ENCODE measurements around the gene IL19.
"Not testable (repeated sequence)": the region's sequence is repeated elsewhere in the genome, so short reads cannot be mapped to it uniquely, and the experiment has no call there.

Gene IL19

GRCh38 chr1:206835186-206835585, 64.6 kb downstream of the IL19 start:
- no peak for DNase-seq

DNA sequence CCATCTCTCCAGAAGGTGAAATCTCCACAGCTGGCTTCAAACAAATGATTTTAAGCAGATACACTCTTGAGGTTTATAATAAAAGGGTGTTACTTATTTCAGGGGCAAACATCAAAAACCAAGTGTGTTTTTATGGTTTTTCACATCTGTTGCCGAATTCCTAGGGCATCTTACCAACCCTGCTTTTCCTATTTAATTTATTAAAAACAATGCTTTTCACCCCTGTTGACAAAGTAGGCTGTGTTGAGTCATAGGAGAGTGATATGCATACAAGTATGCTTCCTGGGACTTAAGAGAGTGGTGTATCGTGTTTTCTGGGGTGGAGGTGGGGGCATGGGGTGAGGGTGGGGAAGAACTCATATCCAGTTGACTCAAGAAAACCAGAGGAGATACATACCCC, 65.5 kb downstream of the IL19 start:
- no peak for DNase-seq

GRCh38 chr1:206839006-206839560, 68.5 kb downstream of the IL19 start:
- DNase-seq: no peak

DNA sequence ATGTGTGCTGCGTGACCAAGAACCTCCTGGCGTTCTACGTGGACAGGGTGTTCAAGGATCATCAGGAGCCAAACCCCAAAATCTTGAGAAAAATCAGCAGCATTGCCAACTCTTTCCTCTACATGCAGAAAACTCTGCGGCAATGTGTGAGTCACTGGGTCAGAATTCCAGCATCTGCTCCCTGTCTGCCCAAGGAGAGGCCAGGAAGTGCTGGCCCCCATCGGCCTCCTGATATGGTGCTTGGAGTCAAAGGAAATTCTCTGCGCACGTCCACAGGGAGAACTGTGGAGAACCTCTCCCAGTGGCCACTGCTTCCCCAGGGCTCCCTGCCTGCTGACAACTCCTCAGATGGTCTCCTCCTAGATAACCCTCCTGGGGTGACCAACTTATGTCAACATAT, 69.3 kb downstream of the IL19 start:
- DNase-seq: no peak

DNA sequence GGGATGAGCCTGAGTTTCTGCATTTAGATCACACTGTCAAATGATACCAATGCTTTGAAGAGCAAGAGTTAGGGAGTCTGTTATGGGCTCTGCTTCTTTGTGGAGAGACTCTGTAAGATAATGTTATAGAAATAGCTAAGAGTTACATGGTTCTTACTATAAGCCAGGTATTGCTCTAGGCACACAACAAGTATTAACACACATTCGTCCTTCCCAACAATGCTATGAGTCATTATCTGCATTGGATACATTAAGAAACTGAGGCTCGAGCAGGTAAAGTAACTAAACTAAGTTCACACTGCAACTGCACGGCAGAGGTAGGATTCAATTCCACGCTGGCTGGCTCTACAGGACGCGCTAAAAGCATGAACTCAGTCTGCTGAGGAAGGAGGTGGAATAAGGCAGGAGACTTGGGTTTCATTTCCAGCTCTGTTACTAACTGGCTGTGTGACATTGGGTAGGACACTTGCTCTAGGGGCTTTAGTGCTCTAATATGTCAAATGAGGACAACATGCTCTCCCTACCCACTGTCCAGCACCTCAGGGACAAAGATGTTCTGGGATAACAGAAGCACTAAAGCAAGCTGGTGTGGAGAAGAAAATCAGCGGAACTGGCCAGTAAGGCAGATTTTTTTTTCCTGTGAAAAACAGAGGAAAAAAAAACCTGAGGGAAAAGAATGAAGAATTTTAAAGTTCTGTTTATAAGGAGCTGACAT, 71.2 kb downstream of the IL19 start:
- no peak for DNase-seq

DNA sequence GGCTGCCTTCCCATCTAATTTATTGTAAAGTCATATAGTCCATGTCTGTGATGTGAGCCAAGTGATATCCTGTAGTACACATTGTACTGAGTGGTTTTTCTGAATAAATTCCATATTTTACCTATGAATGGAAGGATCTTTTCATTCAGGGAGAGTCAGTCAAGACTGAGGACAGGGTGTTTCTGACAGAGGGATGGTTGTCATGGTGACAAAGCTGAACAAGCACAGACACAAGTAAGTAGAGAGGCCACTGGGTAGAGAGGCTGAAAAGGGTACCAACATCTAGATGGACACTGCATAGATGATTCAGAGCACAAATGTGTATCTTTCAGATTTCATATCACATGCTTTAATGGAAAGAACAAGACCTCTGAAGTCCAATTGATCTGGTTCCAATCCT, 72.3 kb downstream of the IL19 start:
- DNase-seq: no peak

DNA sequence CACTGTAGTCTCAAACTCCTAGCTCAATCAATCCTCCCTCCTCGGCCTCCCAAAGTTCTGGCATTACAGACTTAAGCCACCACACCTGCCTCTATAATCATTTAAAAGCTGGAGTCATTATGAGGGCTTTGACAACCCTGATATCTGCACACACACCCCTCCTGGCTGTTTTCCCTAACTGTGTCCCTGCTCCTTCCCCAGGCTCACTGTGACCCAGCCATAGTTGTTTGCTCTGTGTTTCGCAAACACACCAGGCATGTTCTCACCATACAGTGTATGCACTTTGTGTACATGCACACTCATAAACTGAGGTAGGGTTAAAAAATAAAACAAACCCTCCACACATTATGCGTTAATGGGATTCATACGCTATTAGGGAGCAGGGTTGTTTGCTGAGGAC, 73.1 kb downstream of the IL19 start:
- no peak for DNase-seq

- DNase-seq: no peak
Observed at GRCh38 chr1:206846487-206846886, 75.9 kb downstream of the IL19 start.

DNA sequence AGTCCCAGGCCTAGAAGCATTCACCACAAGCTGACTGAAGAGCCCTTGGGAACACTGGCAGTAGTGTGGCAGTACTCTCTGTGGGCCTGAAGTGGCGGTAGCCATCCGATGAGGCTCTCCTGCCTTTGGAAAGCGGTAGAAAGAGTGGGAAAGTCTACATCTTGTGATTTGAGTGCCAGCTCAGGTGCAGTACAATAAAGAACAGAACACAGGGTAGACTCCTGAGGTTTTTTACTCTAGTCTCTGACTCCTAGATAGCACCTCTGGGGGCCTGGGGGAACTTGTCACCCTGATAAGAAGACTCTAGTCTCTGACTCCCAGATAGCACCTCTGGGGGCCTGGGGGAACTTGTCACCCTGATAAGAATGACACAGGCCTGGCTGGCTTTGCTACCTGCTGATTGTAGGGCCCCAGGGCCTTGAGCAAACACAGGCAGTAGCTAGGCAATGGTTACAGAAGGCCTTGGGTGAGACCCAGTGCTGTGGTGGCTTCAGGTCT, 76.8 kb downstream of the IL19 start:
- DNase-seq: no peak

GRCh38 chr1:206847946-206848345, 77.4 kb downstream of the IL19 start:
- no peak for DNase-seq

GRCh38 chr1:206850401-206850800, 79.8 kb downstream of the IL19 start:
- DNase-seq: no peak

- no peak for DNase-seq
Observed at GRCh38 chr1:206851341-206852010, 80.9 kb downstream of the IL19 start.

- not testable (repeated sequence) for DNase-seq
Observed at GRCh38 chr1:206852662-206853061, 82.1 kb downstream of the IL19 start.

GRCh38 chr1:206853696-206854095, 83.1 kb downstream of the IL19 start:
- not testable (repeated sequence) for DNase-seq

GRCh38 chr1:206854401-206855129, 84.0 kb downstream of the IL19 start:
- no peak for DNase-seq

GRCh38 chr1:206855859-206856258, 85.3 kb downstream of the IL19 start:
- no peak for DNase-seq

- DNase-seq: no peak
Observed at GRCh38 chr1:206856674-206857464, 86.3 kb downstream of the IL19 start.

DNA sequence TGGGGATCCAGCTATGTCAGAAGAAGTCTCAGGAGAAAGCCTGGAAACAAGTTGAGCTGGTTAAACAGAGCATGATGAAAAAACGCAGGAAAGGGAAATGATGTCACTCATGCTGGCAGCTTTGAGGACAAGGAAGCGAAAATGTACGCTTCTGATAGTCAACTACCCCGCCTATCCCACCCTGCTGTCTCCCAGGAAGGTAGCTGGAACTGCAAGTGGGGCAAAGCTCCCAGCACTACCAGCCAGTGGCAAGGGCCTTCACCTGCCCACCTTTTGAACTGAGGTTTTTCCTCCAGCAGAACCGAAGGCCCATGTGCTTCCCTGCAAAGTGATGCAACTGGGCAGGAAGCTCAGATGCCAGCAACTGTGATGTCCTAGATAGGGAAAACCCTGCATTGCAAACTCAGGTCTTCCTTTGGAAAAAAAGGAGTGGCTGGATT, 88.5 kb downstream of the IL19 start:
- no peak for DNase-seq

GRCh38 chr1:206860165-206860564, 89.6 kb downstream of the IL19 start:
- DNase-seq: no peak

DNA sequence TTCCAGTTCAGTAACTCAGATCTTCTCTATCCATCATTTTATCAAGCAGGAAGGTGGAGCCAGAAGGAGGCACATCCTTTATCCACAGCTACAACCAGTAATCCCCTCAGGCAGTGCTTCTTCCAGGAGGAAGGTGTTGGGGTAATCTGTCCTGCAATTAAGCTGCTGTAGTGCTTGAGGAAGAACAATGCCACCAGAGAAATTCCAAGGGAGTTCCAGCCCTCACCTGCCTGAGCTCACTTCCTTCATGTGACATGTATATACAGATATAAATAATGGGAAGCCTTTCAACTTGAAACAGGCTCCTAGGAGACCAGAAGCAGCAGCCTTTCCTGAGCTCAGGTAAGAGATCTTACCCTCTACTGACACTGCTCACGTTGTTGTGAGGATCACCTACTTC, 92.7 kb downstream of the IL19 start:
- DNase-seq: no peak

DNA sequence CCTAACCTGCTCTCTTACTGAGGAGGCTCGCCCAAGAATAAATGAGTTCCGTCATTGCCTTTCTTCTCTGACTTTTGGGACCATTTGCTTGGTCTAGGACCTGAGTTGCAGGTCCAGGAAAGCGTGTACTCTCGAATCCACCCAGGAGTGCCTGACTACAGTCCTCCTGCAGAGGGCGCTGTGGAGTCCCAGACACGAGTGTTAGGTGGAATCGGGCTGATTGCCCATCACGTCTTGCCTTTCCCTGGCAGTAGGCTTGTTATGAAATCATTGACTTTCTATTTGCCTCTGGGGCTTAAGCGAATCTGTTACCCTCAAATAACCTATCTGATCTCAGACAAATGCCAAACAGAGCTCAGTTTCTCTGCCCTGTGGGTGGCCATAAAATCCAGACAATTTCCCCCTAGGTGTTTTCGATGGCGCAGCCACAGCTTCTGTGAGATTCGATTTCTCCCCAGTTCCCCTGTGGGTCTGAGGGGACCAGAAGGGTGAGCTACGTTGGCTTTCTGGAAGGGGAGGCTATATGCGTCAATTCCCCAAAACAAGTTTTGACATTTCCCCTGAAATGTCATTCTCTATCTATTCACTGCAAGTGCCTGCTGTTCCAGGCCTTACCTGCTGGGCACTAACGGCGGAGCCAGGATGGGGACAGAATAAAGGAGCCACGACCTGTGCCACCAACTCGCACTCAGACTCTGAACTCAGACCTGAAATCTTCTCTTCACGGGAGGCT, 94.5 kb downstream of the IL19 start, which contains the start of gene IL20:
TSS of gene IL20 (plus strand) at position 685 of the 733 bp plus-strand sequence. CDS start 230 bp downstream, outside the sequence.
- no peak for DNase-seq

DNA sequence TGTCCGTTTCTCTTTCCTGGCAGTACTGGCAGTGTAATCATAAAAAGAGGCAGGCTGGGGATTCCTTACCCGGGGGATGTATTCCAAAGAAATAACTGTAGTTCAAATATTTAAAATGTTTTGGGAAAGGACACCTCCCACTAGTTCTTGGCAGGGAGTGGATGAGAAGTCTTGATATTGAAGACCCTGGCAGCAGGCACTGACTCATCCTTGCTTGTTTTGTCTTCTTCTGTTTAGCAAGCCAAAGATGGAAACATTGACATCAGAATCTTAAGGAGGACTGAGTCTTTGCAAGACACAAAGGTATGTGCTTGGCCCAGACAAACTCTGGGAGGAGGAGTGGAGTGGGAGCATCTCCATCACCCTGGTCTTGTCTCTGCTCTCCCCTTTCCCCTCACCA, 95.5 kb downstream of the IL19 start:
- DNase-seq: no peak
